GF-D8 (cell line): Measurements from ENCODE around the gene ZNF41.
"Not testable (repeated sequence)": the region's sequence is repeated elsewhere in the genome, so short reads cannot be mapped to it uniquely, and the experiment has no call there.

Experiments used
- DNase-seq: peaks from one replicate; lab custom pipeline; 2025; lab: John Stamatoyannopoulos, UW

Gene ZNF41

DNA sequence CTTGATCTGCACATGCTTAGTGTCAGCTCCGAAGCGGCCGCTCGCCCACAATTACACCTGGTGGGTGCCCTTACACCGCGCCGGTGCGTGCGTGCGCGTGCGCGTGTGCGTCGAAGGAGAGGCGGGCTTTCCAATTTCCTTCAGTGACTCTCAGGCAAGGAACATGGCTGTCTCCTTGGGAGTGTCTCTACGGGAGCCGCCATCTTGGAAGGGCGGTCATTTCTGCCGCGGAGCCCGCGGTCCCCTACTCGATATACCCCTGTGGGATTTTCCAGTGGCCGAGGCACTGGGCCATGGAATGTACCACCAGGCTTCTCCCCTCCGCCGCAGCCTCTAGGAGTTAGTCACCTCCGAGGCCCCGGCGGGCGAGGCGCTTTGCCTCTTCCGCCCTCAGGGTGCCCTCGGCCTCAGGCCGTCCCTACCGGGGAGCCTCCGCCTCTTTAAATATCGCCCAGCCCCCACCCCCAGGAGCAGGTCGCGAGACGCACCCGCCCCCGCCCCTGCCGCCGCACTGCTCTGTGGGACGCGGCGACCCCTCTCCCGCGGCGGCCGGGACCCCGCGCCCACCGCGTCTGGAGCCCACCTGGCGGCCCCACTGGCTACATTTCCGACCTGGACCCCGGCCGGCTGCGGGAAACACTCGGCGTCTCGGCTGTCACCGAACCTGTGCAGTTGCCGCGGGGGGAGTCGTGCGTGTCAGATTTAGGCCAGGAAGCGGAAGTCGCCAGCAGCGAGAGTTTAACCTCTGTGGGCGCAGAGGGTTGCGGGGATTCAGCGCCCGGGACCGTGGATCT is at the start of gene ZNF41:
ZNF41 (minus strand) TSS at position 711 of the 794 bp plus-strand sequence. CDS start 15,741 bp downstream, outside the sequence.
- DNase-seq: peak; percentile 63

- no peak for DNase-seq
Measured at GRCh38 chrX:47530049-47530448, 47.0 kb upstream of the ZNF41 start.

DNA sequence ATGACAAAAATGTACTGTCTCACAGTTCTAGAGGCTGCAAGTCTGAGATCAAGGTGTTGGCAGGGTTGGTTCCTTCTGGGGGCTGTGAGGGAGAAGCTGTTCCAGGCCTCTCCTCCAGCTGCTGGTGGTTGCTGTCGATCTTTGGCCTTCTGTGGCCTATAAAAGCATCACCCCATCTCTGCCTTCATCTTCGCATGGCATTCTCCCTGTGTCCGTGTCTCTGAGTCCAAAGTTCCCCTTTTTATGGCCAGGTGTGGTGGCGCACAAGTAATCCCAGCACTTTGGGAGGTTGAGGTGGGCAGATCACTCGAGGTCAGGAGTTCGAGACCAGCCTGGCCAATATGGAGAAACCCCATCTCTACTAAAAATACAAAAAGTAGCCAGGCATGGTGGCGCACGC is 46.5 kb upstream of the ZNF41 start:
- DNase-seq: no peak

- no peak for DNase-seq
Measured at GRCh38 chrX:47523713-47524166, 40.7 kb upstream of the ZNF41 start.

DNA sequence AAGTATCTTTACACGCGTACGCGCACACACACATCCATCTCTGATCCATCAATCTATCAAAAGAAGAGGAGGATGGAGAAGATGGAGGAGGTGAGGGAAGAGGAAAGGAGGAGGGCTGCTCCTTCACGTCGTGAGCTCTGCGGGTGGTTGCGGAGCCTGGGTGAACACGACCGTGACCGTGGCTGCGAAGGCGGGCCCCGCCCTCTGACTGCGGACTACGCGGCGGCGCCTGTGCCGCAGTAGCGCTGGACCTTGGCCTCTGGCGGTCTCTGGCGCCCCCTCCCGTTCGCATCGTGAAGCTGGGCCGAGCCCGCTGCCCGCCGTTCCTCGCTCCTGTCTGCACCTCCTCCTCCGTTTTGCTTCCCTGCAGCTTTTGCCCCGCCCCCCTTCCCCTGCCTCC is 40.3 kb upstream of the ZNF41 start:
- peak; percentile 0 for DNase-seq

- DNase-seq: no peak
Measured at GRCh38 chrX:47518144-47518543, 35.1 kb upstream of the ZNF41 start.

DNA sequence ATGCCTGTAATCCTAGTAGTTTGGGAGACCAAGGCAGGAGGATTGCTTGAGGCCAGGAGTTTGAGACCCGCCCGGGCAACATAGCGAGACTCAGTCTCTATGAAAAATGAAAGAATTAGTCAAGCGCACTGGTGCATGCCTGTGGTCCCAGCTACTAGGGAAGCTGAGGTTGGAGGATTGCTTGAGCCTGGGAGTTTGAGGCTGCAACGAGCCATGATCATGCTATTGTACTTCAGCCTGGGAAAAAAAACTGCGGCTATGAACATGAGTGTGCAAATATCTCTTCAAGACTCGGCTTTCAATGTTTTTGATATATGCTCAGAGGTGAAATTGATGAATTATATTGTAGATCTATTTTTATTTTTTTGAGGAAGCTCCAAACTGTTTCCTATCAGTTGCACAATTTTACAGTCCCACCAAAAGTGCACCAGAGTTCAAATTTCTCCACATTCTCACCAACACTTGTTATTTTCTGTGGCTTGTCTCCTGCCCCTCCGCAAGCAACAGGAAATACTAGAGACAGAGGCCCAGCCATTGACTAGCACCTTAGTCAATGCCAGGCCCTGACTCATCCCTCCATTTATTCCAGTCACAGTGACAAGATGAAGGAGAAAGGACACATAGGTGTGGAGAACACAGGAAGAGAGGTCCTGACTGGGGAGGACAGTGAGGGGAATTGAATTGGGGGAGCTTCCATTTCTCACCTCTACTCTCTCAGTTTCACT is 33.1 kb upstream of the ZNF41 start:
- no peak for DNase-seq

DNA sequence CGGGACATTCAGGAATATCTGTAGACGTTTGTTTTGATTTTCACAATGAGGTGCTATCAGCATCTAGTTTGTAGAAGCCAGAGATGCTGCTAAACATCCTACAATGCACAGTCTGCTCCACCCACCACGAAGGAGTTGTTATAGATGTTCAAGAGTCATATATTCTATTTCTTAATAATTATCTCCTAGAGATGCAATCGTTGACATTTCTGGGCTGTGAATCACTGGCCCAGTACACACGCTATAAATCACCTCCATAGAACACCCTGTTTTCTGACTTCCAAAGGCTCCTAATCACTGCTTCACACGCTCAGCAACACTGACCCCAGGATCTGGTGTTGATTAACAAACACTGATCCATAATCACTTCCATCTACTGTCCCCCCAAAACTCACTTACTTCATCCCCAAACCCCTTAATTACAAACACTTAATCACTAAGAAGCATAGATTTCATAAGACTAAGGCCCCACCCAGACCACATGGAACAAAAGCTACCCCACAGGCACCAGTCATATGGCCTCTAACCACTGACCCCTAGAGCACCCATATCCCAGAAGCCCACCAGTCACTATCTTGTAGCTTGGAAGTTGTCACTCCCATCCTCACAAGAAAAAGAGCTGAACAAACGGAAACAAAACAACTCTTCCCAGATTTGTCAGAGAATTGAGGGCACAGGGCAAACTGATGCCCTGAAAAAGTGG is 31.7 kb upstream of the ZNF41 start:
- no peak for DNase-seq

GRCh38 chrX:47513034-47513965 is 30.3 kb upstream of the ZNF41 start:
- not testable (repeated sequence) for DNase-seq

GRCh38 chrX:47512383-47512782 is 29.4 kb upstream of the ZNF41 start:
- not testable (repeated sequence) for DNase-seq

DNA sequence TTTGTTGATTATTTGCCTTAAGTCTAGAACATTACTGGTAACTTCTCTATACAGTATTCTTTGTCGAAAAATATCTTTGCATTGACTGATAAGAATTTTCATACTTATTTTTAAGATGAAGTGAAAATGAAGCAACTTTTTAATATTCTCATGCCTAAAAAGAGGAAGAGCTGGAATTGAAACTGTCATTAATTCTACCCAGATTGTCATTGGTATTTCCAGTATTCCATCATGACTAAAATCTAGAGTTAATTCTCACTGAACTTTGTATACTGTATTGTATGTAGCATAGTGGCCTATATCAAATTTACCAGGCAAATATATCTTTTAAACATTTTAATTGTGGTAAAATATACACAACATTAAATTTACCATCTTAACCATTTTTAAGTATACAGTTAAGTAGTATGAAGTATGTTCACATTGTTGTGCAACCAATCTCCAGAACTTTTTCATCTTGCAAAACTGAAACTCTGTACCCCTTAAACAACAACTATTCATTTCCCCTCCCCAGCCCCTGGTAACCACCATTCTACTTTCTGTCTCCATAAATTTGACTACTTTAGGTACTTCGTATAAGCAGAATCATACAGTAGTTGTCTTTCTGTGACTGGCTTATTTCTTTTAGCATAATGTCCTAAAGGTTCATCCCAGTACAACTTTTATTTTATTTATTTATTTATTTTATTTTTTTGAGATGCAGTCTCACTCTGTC is 24.3 kb upstream of the ZNF41 start:
- DNase-seq: no peak

GRCh38 chrX:47503151-47503550 is 20.1 kb upstream of the ZNF41 start:
- DNase-seq: no peak

DNA sequence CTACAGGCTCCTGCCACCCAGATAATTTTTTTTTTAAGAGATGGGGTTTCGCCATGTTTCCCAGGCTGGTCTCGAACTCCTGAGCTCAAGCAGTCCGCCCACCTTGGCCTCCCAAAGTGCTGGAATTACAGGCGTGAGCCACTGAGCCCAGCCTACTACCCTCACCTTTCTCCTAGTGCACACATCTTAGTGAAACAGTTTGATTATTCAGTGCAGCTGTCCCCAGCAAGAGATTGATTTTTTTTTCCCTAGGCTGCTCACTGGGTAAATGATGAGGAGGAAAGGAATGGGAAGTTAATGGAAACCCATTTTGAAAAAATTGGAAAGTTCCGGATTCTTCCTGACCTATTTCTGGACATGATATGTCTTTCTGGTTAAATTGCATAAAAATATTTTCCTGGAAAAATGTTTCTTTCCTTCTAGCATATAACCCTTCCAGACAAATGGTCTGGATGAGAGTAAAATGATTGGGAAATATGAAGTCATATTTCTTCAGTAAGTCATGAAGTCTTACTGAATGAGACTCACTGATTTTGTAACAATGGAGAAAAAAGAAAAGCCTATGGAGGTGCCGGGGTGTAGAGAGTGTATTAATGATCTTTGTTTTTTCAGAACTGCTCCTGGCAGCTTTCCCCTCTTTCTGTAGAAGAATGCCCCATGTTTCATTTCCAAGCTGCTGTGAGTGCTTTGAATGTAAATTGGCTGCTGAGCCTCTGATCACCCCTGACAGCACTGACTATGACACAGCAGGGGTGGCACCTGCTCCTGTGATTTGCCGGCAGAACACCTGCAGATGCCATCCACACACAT is 19.5 kb upstream of the ZNF41 start:
- no peak for DNase-seq

DNA sequence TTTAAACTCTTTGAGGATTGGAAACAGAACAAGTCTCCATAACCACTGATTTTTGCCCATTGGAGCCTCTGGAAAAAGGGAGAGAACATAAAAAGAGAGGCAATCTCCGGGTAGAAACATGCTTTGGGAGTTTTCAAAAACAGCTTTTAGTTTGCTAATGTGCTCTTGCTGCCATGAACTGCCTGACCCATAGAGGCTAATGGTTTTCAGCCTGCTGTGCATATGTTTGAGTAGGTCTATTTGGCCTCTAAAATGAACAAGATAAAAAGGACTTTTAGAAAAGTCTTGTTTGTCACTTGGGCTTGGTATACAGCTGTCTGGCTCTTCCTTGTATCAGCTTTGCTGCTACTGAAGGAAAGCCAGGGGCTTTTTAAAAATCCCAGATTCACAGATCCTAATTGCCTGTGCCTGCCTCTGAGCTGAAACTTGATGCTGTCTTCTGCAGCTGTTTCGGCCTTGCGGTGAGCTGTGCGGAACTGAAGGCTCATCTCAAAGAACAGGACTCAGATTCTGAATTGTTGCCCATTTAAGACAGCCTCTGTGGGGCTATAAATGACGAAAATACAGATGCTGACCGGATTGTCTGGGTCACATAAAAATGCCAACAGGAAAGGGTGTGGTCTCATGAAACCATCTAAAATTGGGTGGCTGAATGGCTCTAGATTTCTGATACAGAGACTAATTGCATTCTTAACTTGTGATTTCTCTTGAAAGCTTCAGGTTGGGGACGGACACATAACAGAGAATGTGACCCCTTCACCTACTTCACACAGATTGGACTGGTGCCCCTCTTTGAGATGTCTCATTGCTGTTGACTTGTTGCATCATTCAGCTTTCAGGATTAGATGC is 18.4 kb upstream of the ZNF41 start:
- DNase-seq: no peak

GRCh38 chrX:47500554-47500953 is 17.5 kb upstream of the ZNF41 start:
- DNase-seq: no peak

DNA sequence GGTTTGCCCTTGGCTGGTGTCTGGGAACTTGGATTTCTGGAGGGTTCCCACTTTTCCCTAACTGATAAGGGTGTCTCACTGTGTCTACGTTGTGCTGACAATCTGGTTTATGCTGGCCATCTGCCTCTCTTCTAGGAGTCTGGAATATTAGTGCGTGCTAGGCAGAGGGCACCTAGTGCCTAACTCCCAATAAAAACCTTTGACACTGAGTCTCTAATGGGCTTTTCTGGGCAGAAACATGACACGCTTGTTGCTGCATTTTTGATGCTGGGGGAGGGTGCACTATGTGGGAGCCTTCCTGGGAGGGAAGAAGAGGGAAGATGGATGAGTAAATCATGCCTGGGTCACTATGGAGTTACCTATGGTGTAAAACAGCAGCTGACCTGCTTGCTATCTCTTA is 16.3 kb upstream of the ZNF41 start:
- no peak for DNase-seq

DNA sequence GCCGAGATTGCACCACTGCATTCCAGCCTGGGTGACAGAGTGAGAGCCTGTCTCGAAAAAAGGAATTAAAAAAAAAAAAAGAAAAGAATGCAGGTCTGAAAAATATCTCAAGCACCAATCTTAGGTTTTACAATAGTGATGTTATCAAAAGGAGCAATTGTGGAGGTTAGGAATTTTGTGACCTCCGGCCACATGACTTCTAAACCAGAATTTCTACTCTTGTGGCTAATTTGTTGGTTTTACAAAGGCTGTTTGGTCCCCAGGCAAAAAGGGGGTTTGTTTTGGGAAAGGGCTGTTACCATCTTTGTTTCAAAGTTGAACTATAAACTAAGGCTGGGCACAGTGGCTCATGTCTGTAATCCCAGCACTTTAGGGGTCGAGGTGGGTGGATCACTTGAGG is 15.4 kb upstream of the ZNF41 start:
- no peak for DNase-seq

DNA sequence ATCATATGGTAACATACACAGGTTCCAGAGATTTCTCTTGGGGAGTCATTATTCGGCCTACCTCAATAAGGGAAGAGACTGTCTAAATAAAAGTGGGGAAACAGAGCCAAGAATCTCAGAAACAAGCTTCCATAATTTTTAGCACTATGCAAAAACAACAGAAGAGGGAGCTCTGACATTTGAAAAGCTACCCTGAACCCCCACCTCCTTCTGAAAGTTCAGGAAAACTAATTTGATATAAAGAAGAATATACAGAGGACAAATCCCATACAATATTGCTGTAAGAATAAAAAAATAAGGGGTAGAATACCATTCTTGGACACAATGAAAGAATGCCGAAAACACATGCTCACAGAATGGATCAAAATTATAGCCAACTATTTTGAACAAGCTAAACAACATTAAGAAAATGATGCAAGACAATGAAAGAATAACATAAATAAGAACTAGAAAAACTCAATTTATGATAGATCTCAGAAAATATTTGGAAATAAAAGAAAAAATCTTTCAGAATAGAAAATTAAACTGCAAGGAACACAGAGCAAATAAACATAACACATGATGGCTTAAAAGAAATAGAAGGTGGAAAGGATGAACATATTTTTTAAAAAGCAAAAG is 14.4 kb upstream of the ZNF41 start:
- no peak for DNase-seq

- not testable (repeated sequence) for DNase-seq
Measured at GRCh38 chrX:47492133-47492532, 9.1 kb upstream of the ZNF41 start.
